IPS-15b (cell line): ENCODE measurements around the gene CTNNAL1.
A peak's percentile ranks its signal among the peaks of the same experiment; 100 is the strongest.
"Not testable (repeated sequence)": the region's sequence is repeated elsewhere in the genome, so short reads cannot be mapped to it uniquely, and the experiment has no call there.

Source experiments
- H3K27me3 ChIP-seq: one replicate; pipeline ENCODE4 v1.6.1; 2013; ENCODE audit warnings: low read length; ENCODE audit not compliant: control insufficient read depth, insufficient read depth
- H3K36me3 ChIP-seq: one replicate; pipeline ENCODE4 v1.6.1; 2013; ENCODE audit warnings: low read length; ENCODE audit not compliant: control insufficient read depth, insufficient read depth
- H3K4me1 ChIP-seq: one replicate; pipeline ENCODE4 v1.6.1; 2013; ENCODE audit warnings: mild to moderate bottlenecking, low read length; ENCODE audit not compliant: control insufficient read depth, insufficient read depth
- H3K4me3 ChIP-seq: one replicate; pipeline ENCODE4 v1.5.1; 2013; ENCODE audit warnings: low read depth, low read length
- H3K9ac ChIP-seq: one replicate; pipeline ENCODE4 v1.6.1; 2013; ENCODE audit warnings: low read depth, mild to moderate bottlenecking, low read length
- H3K9me3 ChIP-seq: one replicate; pipeline ENCODE4 v1.6.1; 2013; ENCODE audit warnings: mild to moderate bottlenecking, low read length; ENCODE audit not compliant: control insufficient read depth, insufficient read depth

Gene CTNNAL1

GRCh38 chr9:108939975-108940374 is 73.3 kb downstream of the CTNNAL1 start:
- H3K36me3 ChIP-seq = no peaks in the 10 kb centered on the region
- no peaks in the 10 kb centered on the region for H3K27me3 ChIP-seq
- no peaks in the 10 kb centered on the region for H3K4me1 ChIP-seq
- no peaks in the 10 kb centered on the region for H3K9me3 ChIP-seq
- no peak overlapping the region for H3K9ac ChIP-seq
- H3K4me3 ChIP-seq = no peak overlapping the region

- H3K9me3 ChIP-seq = no peaks in the 10 kb centered on the region
- H3K4me3 ChIP-seq = no peak overlapping the region
- no peaks in the 10 kb centered on the region for H3K27me3 ChIP-seq
- H3K36me3 ChIP-seq = peaks cover 3% of the 10 kb centered on the region
- no peak overlapping the region for H3K9ac ChIP-seq
- peaks cover 4% of the 10 kb centered on the region for H3K4me1 ChIP-seq
Observed at GRCh38 chr9:108937561-108938305, 75.6 kb downstream of the CTNNAL1 start.

GRCh38 chr9:108934323-108934893 is 78.9 kb downstream of the CTNNAL1 start, which contains the start of gene ABITRAM:
Gene ABITRAM, plus strand, starts transcription at chr9:108934400. Its CDS starts 87 bp downstream, at chr9:108934487.
- Histone ChIP-seq H3K36me3 (peaks cover 3% of the 10 kb centered on the region), H3K4me3 (peak within 1 kb of the TSS; percentile 98), H3K9ac (peak within 1 kb of the TSS; percentile 77), H3K4me1 (peaks cover 5% of the 10 kb centered on the region), H3K27me3 (no peaks in the 10 kb centered on the region), H3K9me3 (no peaks in the 10 kb centered on the region)

GRCh38 chr9:108933718-108934322 is 79.5 kb downstream of the CTNNAL1 start, which contains the start of gene ELP1:
Gene ELP1, minus strand, starts transcription at chr9:108934124. Its CDS starts 2,978 bp downstream, at chr9:108931146.
- H3K9me3 ChIP-seq = no peaks in the 10 kb centered on the region
- H3K4me1 ChIP-seq = peaks cover 5% of the 10 kb centered on the region
- H3K9ac ChIP-seq = peak within 1 kb of the TSS; percentile 77
- H3K27me3 ChIP-seq = no peaks in the 10 kb centered on the region
- H3K4me3 ChIP-seq = peak within 1 kb of the TSS; percentile 98
- H3K36me3 ChIP-seq = peaks cover 3% of the 10 kb centered on the region

DNA sequence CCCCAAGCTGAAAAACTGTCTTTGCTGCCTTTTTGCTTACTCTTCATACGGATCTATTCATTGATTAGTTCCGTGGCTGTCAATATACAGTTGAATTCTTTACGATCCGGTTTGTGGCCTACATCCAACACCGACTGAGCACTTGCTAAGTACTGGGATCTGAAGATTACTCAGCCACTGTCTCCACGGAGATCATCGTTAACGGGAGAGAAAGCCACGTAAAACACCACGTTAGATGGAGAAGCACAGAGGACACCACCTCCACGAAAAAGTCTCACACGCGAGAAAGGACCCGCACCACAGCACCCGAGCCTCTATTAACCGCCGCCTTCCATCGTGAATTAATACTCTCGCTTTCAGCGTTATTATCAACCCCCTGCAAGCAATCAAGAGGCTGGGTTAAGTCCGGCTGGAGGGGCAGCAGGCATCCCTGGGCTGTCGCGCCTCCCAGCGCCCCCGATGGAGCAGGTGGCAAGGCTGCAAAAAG is 80.0 kb downstream of the CTNNAL1 start:
- Histone ChIP-seq H3K27me3 (no peaks in the 10 kb centered on the region), H3K4me1 (peaks cover 5% of the 10 kb centered on the region)

DNA sequence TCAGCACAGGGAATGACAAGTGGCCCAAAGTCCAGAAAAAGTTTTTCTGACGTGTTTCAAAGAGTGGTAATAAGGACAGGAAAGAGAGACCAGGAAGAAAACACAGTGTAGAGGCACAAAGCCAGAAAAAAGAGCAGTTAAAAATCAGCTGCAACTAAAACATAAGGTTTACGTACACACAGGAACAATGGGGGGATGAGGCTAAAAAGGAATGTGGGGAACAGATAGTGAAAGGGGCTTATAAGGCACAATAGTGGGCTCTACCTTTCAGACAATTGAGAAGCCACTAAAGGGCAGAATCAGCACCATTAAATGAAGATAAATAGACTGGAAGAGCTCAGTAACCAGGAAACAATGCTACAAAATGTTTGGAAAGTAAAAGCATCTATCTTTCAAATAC is 84.9 kb downstream of the CTNNAL1 start:
- Histone ChIP-seq H3K36me3 (peaks cover 12% of the 10 kb centered on the region), H3K4me3 (no peak overlapping the region), H3K27me3 (no peaks in the 10 kb centered on the region)

More for the DNA sequence above, 80.0 kb downstream of the CTNNAL1 start:
- Histone ChIP-seq H3K9ac (peak overlapping the region; percentile 71), H3K36me3 (peaks cover 3% of the 10 kb centered on the region), H3K9me3 (no peaks in the 10 kb centered on the region), H3K4me3 (peak overlapping the region; percentile 98)

GRCh38 chr9:108924466-108924865 is 88.8 kb downstream of the CTNNAL1 start:
- H3K4me3 ChIP-seq = no peak overlapping the region
- H3K4me1 ChIP-seq = no peaks in the 10 kb centered on the region
- no peak overlapping the region for H3K9ac ChIP-seq
- H3K36me3 ChIP-seq = peaks cover 12% of the 10 kb centered on the region
- H3K9me3 ChIP-seq = no peaks in the 10 kb centered on the region
- H3K27me3 ChIP-seq = no peaks in the 10 kb centered on the region

More for the DNA sequence above, 84.9 kb downstream of the CTNNAL1 start:
- H3K4me1 ChIP-seq = peaks cover 5% of the 10 kb centered on the region
- no peak overlapping the region for H3K9ac ChIP-seq
- H3K9me3 ChIP-seq = no peaks in the 10 kb centered on the region

DNA sequence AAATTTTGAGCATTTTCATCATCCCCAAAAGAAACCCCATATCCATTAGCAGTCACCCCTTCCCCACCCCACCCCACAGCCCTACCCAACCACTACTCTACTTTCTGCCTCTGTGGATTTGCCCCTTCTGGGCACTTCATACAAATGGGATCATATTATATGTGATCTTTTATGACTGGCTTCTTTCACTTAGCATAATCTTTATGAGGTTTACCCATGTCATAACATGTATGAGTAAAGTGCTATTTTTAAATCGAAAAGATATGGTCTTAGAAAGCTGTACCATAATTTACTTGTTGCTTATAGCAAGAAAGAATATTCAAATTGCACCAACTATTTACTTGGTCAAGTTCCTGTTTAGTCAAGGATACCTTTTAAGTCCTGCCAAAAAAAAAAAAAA is 92.1 kb downstream of the CTNNAL1 start:
- Histone ChIP-seq H3K9ac (no peak overlapping the region), H3K4me1 (no peaks in the 10 kb centered on the region), H3K4me3 (no peak overlapping the region), H3K27me3 (no peaks in the 10 kb centered on the region), H3K36me3 (peaks cover 14% of the 10 kb centered on the region), H3K9me3 (no peaks in the 10 kb centered on the region)

GRCh38 chr9:108920401-108920800 is 92.9 kb downstream of the CTNNAL1 start:
- H3K4me3 ChIP-seq, H3K9me3 ChIP-seq, H3K27me3 ChIP-seq, H3K9ac ChIP-seq, H3K4me1 ChIP-seq: not testable (repeated sequence)
- H3K36me3 ChIP-seq = peaks cover 18% of the 10 kb centered on the region

GRCh38 chr9:108919517-108919916 is 93.8 kb downstream of the CTNNAL1 start:
- no peak overlapping the region for H3K9ac ChIP-seq
- H3K4me1 ChIP-seq = no peaks in the 10 kb centered on the region
- no peaks in the 10 kb centered on the region for H3K27me3 ChIP-seq
- no peak overlapping the region for H3K4me3 ChIP-seq
- H3K9me3 ChIP-seq = no peaks in the 10 kb centered on the region
- peaks cover 19% of the 10 kb centered on the region for H3K36me3 ChIP-seq

DNA sequence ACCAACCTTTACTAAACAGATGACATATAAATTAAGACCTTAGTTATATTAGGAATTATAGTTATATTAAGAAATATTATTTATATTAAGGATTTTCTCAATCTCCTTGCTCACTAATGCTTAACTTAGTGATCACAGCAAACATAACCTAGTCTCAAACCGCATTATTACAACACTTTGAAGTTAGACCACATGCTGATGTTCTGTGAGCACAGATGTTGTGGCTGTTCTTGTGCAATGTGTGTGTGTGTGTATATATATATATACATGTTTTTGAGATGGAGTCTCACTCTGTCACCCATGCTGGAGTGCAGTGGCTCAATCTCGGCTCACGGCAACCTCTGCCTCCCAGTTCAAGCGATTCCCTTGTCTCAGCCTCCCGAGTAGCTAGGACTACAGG is 99.9 kb downstream of the CTNNAL1 start:
- Histone ChIP-seq H3K27me3 (no peaks in the 10 kb centered on the region), H3K36me3 (peaks cover 34% of the 10 kb centered on the region), H3K4me3 (no peak overlapping the region), H3K9ac (no peak overlapping the region), H3K9me3 (no peaks in the 10 kb centered on the region), H3K4me1 (no peaks in the 10 kb centered on the region)
